MM.1S (cell line): ENCODE data around the gene LBX1.

ENCODE experiments used
- EZH2 ChIP-seq: fragments of 300-600 bp; sonication (generic); optimal IDR thresholded peaks from 2 replicates; pipeline ENCODE3; 2017; ENCODE audit warnings: low read depth, mild to moderate bottlenecking, antibody characterized with exemption, low read length, mixed read lengths
- EZH2phosphoT487 ChIP-seq: fragments of 300-600 bp; sonication (generic); IDR thresholded peaks from 2 replicates; pipeline ENCODE4 v1.6.1; 2018; ENCODE audit warnings: antibody characterized with exemption, low read length
- TF ChIP-seq, protein P1 (sequence below): fragments of 300-600 bp; sonication (generic); IDR thresholded peaks from 2 replicates; pipeline ENCODE4 v1.5.1; 2016; ENCODE audit warnings: antibody characterized with exemption, low read length, mixed read lengths

DNA sequence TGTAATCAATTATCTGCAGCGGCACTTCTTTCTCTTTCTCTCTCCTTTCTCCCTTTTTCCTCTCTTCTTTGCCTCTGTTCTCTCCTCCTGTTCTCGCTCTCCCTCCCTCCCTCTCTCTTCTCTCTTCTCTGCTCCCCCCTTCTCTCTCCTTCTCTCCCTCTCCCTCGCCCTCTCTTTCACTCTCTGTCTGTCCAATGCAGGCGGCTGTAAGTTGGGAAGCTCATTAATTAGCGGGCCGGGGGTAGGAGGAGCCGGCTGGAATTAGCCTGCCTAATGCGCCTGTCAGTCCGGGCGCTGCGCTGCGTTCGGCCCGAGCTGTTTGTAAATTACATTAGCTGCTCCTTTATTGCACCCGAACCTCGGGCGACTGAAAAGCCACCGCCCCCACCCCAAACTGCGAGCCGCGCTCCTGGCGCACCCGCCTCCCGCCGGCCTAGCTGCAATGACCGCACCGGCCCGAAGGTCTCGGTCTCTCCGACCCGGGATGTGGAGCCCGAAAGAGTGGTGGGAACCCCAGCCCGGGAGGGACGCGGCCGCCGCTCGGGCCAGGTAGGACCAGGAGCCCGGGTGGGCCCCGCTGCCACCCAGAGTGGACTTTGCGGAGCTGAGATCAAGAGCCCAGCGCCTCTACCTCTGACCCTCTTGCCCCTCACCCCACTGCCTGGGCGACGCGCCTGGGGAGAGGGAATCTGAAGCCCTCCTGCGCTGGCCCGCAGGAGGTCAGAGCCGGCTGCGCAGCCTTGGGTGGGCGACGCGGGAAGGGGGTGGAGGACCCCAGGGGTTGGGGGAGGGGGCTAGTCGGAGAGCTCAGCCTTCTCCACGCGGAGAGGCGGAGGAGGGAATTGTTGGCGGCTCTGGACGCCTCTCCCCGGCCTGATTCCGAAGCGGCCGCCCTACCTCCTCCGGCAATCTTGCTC is at the start of gene LBX1:
- TF ChIP-seq, protein P1, sequence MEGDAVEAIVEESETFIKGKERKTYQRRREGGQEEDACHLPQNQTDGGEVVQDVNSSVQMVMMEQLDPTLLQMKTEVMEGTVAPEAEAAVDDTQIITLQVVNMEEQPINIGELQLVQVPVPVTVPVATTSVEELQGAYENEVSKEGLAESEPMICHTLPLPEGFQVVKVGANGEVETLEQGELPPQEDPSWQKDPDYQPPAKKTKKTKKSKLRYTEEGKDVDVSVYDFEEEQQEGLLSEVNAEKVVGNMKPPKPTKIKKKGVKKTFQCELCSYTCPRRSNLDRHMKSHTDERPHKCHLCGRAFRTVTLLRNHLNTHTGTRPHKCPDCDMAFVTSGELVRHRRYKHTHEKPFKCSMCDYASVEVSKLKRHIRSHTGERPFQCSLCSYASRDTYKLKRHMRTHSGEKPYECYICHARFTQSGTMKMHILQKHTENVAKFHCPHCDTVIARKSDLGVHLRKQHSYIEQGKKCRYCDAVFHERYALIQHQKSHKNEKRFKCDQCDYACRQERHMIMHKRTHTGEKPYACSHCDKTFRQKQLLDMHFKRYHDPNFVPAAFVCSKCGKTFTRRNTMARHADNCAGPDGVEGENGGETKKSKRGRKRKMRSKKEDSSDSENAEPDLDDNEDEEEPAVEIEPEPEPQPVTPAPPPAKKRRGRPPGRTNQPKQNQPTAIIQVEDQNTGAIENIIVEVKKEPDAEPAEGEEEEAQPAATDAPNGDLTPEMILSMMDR = no peak
- TF ChIP-seq EZH2 (peak; percentile 84), EZH2phosphoT487 (no peak)
